Endometrium (tissue), 2 donors: ENCODE measurements around the gene TCTA.

ENCODE experiments used
- FAIRE-seq: peaks from 2 replicates; lab custom pipeline; 2012; peaks lifted over from hg19 to GRCh38; lab: Jason Lieb, UNC
- donor health status: control.
- donor health status: control.

Gene TCTA

DNA sequence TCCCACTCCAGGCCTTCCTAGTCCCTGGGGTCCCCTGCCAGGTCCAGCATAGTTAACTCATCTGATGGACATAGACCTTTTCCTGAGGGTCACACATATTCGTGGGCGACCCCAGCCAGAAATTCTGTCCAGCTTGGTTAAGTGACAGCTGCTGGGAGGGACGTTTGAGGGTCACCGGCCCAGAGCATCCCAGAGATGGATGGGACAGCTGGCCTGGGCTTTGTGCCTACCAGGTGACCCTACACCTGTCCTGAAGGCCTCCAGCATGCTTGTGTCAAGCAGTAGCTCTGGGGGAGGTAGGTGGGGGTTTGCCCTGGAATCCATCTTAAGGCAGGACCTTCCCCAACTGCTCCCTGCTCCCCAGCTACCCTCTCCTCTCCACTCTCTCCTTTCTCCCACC, 48.7 kb downstream of the TCTA start:
- FAIRE-seq, result no peak

DNA sequence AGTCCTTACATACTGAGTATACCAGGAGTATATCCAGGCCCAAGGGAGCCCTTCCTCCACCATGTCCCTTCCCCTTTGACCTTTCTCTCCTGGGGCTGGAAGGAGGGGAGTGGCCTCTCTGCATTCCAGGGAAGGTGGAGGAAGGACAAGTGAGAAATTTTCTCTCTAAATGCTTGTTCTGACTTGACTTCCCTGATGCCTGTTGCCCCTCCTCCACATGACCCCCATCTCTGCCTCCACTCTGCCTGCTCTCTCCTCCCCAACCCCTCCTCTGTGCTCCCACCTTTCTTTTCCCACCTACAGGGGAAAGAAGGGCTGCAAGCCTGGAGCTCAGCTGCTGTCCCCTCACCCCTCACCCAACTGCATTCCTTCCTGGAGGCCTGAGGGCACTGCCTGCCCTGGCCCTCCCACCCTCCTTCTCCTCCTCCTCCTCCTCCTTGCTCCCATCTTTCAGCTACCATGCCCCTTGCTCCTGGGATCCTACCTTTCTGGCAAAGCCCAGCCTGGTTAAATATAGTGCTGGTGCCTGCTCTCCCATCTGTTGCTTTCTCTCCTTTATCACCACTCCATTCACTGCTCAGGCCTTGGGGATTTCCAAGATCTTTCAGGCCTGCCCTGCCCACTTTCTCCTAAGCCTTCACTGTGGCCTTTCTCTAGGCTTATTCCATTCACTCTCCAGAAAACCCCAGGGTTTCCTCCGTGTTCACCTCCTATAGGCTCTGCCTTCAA, 49.4 kb downstream of the TCTA start:
- FAIRE-seq, result no peak

DNA sequence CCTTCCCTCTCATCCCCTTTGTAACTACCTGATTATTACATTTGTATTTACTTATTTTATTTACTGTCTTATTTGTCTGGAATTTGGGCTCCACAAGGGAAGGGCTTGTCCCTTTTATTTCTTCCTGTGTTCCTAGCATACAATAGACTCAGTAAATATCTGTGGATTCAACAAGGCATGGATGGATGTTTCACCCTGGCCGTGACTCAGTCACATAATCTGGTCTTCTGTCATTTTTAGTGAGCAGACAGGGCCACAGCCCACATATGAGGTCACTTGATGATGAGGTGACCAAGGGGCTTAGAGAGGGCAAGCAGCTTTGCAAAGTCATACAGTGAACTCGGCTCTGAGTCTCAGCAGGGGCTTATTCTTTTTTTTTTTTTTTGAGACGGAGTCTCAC, 50.0 kb downstream of the TCTA start:
- FAIRE-seq, result no peak

DNA sequence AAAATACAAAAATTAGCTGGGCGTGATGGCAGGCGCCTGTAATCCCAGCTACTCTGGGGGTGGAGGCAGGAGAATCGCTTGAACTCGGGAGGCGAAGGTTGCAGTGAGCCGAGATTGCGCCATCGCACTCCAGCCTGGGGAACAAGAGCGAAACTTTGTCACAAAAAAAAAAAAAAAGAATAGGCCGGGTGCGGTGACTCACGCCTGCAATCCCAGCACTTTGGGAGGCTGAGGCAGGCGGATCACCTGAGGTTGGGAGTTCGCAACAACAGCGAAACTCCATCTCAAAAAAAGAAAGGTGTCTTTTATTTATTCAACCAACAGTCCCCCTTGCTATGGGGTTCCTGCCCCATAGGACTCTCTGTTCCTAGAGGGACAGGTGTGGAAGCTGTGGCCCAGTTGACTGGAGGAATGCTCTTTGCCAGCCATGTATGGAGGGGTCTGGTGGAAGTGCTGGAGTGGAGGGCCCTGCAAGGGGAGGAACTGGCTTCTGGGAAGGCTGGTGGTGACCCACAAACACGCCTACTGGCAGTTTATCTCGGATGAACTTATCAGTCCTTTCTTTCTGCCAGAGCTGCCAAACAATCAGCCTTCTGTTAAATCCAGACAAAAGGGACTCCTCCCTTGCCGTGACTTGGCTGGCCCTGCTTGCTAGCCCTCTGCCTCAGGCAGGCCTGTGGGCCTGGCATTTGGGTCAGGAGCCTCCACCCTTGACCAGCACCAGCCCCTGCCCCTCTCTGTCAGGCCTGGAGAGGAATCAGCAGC, 53.2 kb downstream of the TCTA start:
- no peak for FAIRE-seq
